NCI-H2081 treated with DMSO at 0.1 percent for 48 hours (cell line): ENCODE results near the gene DLG2.
"Not testable (repeated sequence)": the region's sequence is repeated elsewhere in the genome, so short reads cannot be mapped to it uniquely, and the experiment has no call there.

Experiments
- DNase-seq: peaks from one replicate; lab custom pipeline; 2025; lab: John Stamatoyannopoulos, UW

Gene DLG2

GRCh38 chr11:84993386-84993785, 633.8 kb downstream of the DLG2 start:
- no peak for DNase-seq

GRCh38 chr11:84990141-84990540, 637.0 kb downstream of the DLG2 start:
- DNase-seq, result no peak

GRCh38 chr11:84987686-84988187, 639.4 kb downstream of the DLG2 start:
- DNase-seq, result not testable (repeated sequence)

- DNase-seq, result no peak
Observed at GRCh38 chr11:84981301-84981700, 645.8 kb downstream of the DLG2 start.

- no peak for DNase-seq
Observed at GRCh38 chr11:84969103-84969502, 658.0 kb downstream of the DLG2 start.

- DNase-seq, result no peak
Observed at GRCh38 chr11:84965484-84965883, 661.7 kb downstream of the DLG2 start.

- no peak for DNase-seq
Observed at GRCh38 chr11:84963240-84963639, 663.9 kb downstream of the DLG2 start.

GRCh38 chr11:84962018-84962417, 665.1 kb downstream of the DLG2 start:
- no peak for DNase-seq

GRCh38 chr11:84958295-84958694, 668.8 kb downstream of the DLG2 start:
- DNase-seq, result no peak

GRCh38 chr11:84950569-84951270, 676.4 kb downstream of the DLG2 start:
- no peak for DNase-seq

- DNase-seq, result no peak
Observed at GRCh38 chr11:84947970-84948580, 679.1 kb downstream of the DLG2 start.

GRCh38 chr11:84947070-84947469, 680.1 kb downstream of the DLG2 start:
- DNase-seq, result no peak

- no peak for DNase-seq
Observed at GRCh38 chr11:84930863-84931262, 696.3 kb downstream of the DLG2 start.

- DNase-seq, result no peak
Observed at GRCh38 chr11:84929738-84930137, 697.4 kb downstream of the DLG2 start.

GRCh38 chr11:84924154-84924692, 702.9 kb downstream of the DLG2 start:
- DNase-seq, result no peak

GRCh38 chr11:84923489-84923888, 703.7 kb downstream of the DLG2 start:
- DNase-seq, result no peak

GRCh38 chr11:84922836-84923235, 704.3 kb downstream of the DLG2 start:
- DNase-seq, result no peak

- no peak for DNase-seq
Observed at GRCh38 chr11:84922212-84922805, 704.8 kb downstream of the DLG2 start.

- no peak for DNase-seq
Observed at GRCh38 chr11:84914511-84914910, 712.6 kb downstream of the DLG2 start.

- no peak for DNase-seq
Observed at GRCh38 chr11:84909740-84910139, 717.4 kb downstream of the DLG2 start.

- DNase-seq, result no peak
Observed at GRCh38 chr11:84906995-84907394, 720.1 kb downstream of the DLG2 start.

- no peak for DNase-seq
Observed at GRCh38 chr11:84905411-84905810, 721.7 kb downstream of the DLG2 start.

- DNase-seq, result no peak
Observed at GRCh38 chr11:84902445-84902844, 724.7 kb downstream of the DLG2 start.
